ENCODE results near the gene MAPRE2.

Gene MAPRE2

DNA sequence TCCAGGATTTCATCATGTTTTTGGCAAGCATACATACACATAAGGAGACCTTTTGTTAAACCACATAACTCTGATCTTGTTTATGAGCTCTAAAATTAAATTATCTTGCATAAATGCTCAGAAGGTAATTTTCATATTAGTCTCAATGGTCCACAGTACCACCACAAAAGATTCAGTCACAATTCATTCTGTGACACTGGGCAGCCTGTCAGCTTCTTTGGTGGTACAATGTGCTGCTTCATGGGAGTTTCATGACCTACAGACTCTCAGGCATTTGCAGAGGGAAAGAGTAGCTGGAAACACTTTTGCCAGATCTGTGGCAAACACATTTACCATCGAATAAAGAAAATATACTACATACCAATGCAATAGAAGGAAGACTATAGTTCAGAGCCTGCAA, 148.3 kb downstream of the MAPRE2 start:
- Histone ChIP-seq H3K4me1 (ENCODE audit: control insufficient read depth, insufficient read depth, low read length) (no peaks in the 10 kb centered on the region), H3K9me3 (ENCODE audit: control insufficient read depth, low read length) (no peaks in the 10 kb centered on the region)

DNA sequence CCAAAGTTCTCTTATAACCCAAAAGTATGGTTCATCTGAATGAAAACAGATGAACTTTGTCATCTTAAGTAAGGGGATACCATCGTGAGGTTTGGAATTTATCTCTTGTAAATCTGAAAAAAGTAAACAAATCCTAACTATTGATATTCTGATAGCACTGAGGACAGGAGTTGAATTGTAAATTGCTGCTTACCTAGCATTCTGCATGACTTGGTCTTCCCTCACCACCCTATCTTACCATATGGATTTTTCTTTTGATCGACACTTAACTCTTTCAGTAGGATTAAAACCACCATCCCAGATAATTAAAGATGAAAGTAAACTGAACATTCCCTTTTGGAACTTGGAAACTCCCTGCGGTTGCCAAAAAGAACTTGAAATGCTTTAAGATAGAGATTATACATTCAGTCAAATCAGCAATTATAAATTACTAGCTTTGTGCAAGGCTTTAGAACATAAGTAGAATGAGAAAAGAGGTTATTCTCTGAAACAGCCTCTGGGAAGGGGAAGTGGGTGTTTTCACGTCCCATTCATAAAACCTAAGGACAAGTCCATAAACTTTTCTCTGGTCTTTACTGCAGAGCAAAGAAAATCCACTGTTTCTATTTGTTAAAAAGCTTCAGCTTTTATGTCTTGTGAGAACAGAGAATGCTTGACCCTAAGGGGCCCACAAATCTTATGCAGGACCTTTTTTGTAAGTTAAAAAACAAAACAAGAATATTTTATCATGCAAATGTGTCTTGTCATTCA, 149.9 kb downstream of the MAPRE2 start:
- no peaks in the 10 kb centered on the region for H3K4me1 ChIP-seq (ENCODE audit: control insufficient read depth, insufficient read depth, low read length)
- H3K36me3 ChIP-seq (ENCODE audit: control insufficient read depth, insufficient read depth, low read length), result no peaks in the 10 kb centered on the region
- H3K9ac ChIP-seq (ENCODE audit: low read length), result no peak overlapping the region
- no peak overlapping the region for H3K4me3 ChIP-seq (ENCODE audit: low read length)
- no peaks in the 10 kb centered on the region for H3K27me3 ChIP-seq (ENCODE audit: control insufficient read depth, insufficient read depth, low read length)
- no peaks in the 10 kb centered on the region for H3K9me3 ChIP-seq (ENCODE audit: control insufficient read depth, low read length)

More for the DNA sequence above, 148.3 kb downstream of the MAPRE2 start:
- Histone ChIP-seq H3K9ac (ENCODE audit: low read length) (no peak overlapping the region), H3K4me3 (ENCODE audit: low read length) (no peak overlapping the region), H3K27me3 (ENCODE audit: control insufficient read depth, insufficient read depth, low read length) (no peaks in the 10 kb centered on the region), H3K36me3 (ENCODE audit: control insufficient read depth, insufficient read depth, low read length) (no peaks in the 10 kb centered on the region)

DNA sequence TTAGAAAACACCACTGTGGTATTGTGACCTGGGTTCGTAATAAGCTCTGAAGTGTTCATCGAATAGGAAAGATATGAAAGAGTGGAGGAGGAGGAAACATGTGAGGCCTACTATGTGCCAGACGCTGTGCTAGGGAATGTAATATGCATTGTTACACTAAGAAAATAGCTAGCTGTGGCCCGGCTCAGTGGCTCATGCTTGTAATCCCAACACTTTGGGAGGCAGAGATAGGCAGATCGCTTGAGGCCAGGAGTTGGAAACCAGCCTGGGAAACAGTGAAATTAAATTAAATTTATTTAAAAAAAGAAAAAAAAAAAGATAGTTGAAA, 150.4 kb downstream of the MAPRE2 start:
- H3K27me3 ChIP-seq (ENCODE audit: control insufficient read depth, insufficient read depth, low read length), result no peaks in the 10 kb centered on the region
- no peak overlapping the region for H3K9ac ChIP-seq (ENCODE audit: low read length)
- H3K4me3 ChIP-seq (ENCODE audit: low read length), result no peak overlapping the region
- H3K4me1 ChIP-seq (ENCODE audit: control insufficient read depth, insufficient read depth, low read length), result no peaks in the 10 kb centered on the region
- H3K36me3 ChIP-seq (ENCODE audit: control insufficient read depth, insufficient read depth, low read length), result no peaks in the 10 kb centered on the region
- no peaks in the 10 kb centered on the region for H3K9me3 ChIP-seq (ENCODE audit: control insufficient read depth, low read length)

DNA sequence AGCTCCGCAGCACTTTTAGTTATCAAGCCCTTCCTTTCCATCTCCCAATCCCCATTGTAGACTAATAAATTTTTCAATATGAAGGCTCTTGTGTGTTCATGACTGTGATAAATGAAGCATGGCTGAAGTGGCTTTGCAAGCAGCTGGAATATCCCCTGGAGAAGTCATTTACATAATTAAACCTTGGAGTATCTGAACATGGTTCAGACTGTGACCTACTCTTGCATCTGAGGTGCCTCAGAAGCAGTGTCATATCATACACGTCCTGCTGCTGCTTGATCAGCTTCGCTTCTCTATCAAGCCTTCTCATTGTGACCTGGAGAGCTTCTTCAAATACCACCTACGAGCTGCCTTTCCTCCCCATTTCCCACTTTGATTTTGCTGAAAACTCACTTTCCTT, 151.2 kb downstream of the MAPRE2 start:
- H3K9ac ChIP-seq (ENCODE audit: low read length), result no peak overlapping the region
- no peak overlapping the region for H3K4me3 ChIP-seq (ENCODE audit: low read length)
- H3K9me3 ChIP-seq (ENCODE audit: control insufficient read depth, low read length), result no peaks in the 10 kb centered on the region
- no peaks in the 10 kb centered on the region for H3K36me3 ChIP-seq (ENCODE audit: control insufficient read depth, insufficient read depth, low read length)
- no peaks in the 10 kb centered on the region for H3K4me1 ChIP-seq (ENCODE audit: control insufficient read depth, insufficient read depth, low read length)
- H3K27me3 ChIP-seq (ENCODE audit: control insufficient read depth, insufficient read depth, low read length), result no peaks in the 10 kb centered on the region
